Upper lobe of right lung (tissue), 1 donor: ENCODE results near the gene CRAT. TPM values are rescaled to one million over a fixed set of nuclear protein-coding genes. Genes with fewer than 3 reads are reported as not detected.

Source experiments
- ATAC-seq: fragments of 200-7000 bp; cut with Tn5 transposase; one replicate; pipeline ENCODE4 v1.9.1; 2020; ENCODE audit warnings: mild to moderate bottlenecking, moderate library complexity
- DNase-seq: peaks from one replicate; pipeline ENCODE4 v3.0.0-alpha.2; 2020
- H3K27ac ChIP-seq: fragments of 200-600 bp; one replicate; pipeline ENCODE4 v1.8.0; 2022
- H3K27me3 ChIP-seq: fragments of 200-600 bp; one replicate; pipeline ENCODE4 v1.8.0; 2022; ENCODE audit warnings: mild to moderate bottlenecking
- H3K36me3 ChIP-seq: fragments of 200-600 bp; one replicate; pipeline ENCODE4 v1.8.0; 2022
- H3K4me1 ChIP-seq: fragments of 200-600 bp; one replicate; pipeline ENCODE4 v1.8.0; 2022
- H3K4me3 ChIP-seq: fragments of 200-600 bp; one replicate; pipeline ENCODE4 v1.8.0; 2022; ENCODE audit warnings: mild to moderate bottlenecking
- H3K9me3 ChIP-seq: fragments of 200-600 bp; one replicate; pipeline ENCODE4 v1.8.0; 2022
- CTCF ChIP-seq: fragments of 200-600 bp; IDR thresholded peaks from one replicate; pipeline ENCODE4 v1.8.0; 2022; ENCODE audit warnings: antibody characterized with exemption
- intact Hi-C: fragments of 100-400 bp; cut with DNase I; formaldehyde crosslinking; loops from one replicate; pipeline ENCODE4 v1.11.0; 2022
- total RNA-seq: library from RNA; stranded (reverse); fragmentation: NEBNext Ultra II Directional; extraction: Animal tissue kit (Norgen Biotek cat#: 25700); gene quantifications from one replicate; pipeline ENCODE4 v1.2.1, GENCODE V29; 2021
- donor health status: DM: no; HTN: yes; CAD: no; lungs with severe emphysema.

CRAT gene
- total RNA-seq, 1 donor from 2014 or later = 22.8 TPM

GRCh38 chr9:129072171-129072570 lies 38.4 kb downstream of the CRAT start:
- no peak for DNase-seq
- intact Hi-C loops = no loop called here
- no peak for ATAC-seq
- Histone ChIP-seq H3K27me3 (no peaks in the 10 kb centered on the region), H3K4me1 (no peaks in the 10 kb centered on the region), H3K36me3 (peaks cover 12% of the 10 kb centered on the region), H3K27ac (no peak overlapping the region), H3K9me3 (no peaks in the 10 kb centered on the region), H3K4me3 (no peak overlapping the region)
- TF ChIP-seq CTCF = no peak

- ATAC-seq (no peak), DNase-seq (no peak)
- Histone ChIP-seq H3K27ac (no peak overlapping the region), H3K4me1 (no peaks in the 10 kb centered on the region), H3K27me3 (no peaks in the 10 kb centered on the region), H3K9me3 (no peaks in the 10 kb centered on the region), H3K4me3 (no peak overlapping the region), H3K36me3 (peaks cover 13% of the 10 kb centered on the region)
- TF ChIP-seq CTCF = no peak
- intact Hi-C loops = no loop called here
Observed at GRCh38 chr9:129071526-129072126, 39.0 kb downstream of the CRAT start.

- DNase-seq (no peak), ATAC-seq (no peak)
- Histone ChIP-seq H3K36me3 (peaks cover 13% of the 10 kb centered on the region), H3K27me3 (no peaks in the 10 kb centered on the region), H3K27ac (no peak overlapping the region), H3K4me1 (no peaks in the 10 kb centered on the region), H3K9me3 (no peaks in the 10 kb centered on the region), H3K4me3 (no peak overlapping the region)
- TF ChIP-seq CTCF = no peak
- intact Hi-C loops = no loop called here
Observed at GRCh38 chr9:129070696-129071525, 39.7 kb downstream of the CRAT start.

- no peak overlapping the region for H3K4me3 ChIP-seq
- H3K36me3 ChIP-seq = peaks cover 21% of the 10 kb centered on the region
- DNase-seq = no peak
- intact Hi-C loops = no loop called here
- H3K9me3 ChIP-seq = no peaks in the 10 kb centered on the region
- no peaks in the 10 kb centered on the region for H3K27me3 ChIP-seq
- no peaks in the 10 kb centered on the region for H3K4me1 ChIP-seq
- ATAC-seq = no peak
- no peak for TF ChIP-seq CTCF
- H3K27ac ChIP-seq = no peak overlapping the region
Observed at GRCh38 chr9:129069862-129070641, 40.5 kb downstream of the CRAT start.

GRCh38 chr9:129068990-129069861 lies 41.4 kb downstream of the CRAT start:
- no peaks in the 10 kb centered on the region for H3K9me3 ChIP-seq
- ATAC-seq = peak; percentile 93
- H3K36me3 ChIP-seq = peaks cover 22% of the 10 kb centered on the region
- H3K4me3 ChIP-seq = no peak overlapping the region
- no peak overlapping the region for H3K27ac ChIP-seq
- intact Hi-C loops = no loop called here
- no peaks in the 10 kb centered on the region for H3K4me1 ChIP-seq
- TF ChIP-seq CTCF = no peak
- DNase-seq = peak; percentile 85
- no peaks in the 10 kb centered on the region for H3K27me3 ChIP-seq
